ENCODE results near the gene SLC31A2.

SLC31A2 gene

GRCh38 chr9:113151696-113152630 lies 1.2 kb downstream of the SLC31A2 start:
- DNase-seq: no peak

GRCh38 chr9:113152699-113153098 lies 1.9 kb downstream of the SLC31A2 start:
- no peak for DNase-seq

- no peak for DNase-seq
These were observed 2.8 kb downstream of the SLC31A2 start for GRCh38 chr9:113153599-113153998.

- no peak for DNase-seq
These were observed 3.7 kb downstream of the SLC31A2 start for GRCh38 chr9:113154471-113154870.

- DNase-seq: no peak
These were observed 4.1 kb downstream of the SLC31A2 start for GRCh38 chr9:113154946-113155345.

GRCh38 chr9:113155911-113156588 lies 5.2 kb downstream of the SLC31A2 start:
- DNase-seq: peak; percentile 43

- no peak for DNase-seq
These were observed 6.1 kb downstream of the SLC31A2 start for GRCh38 chr9:113156880-113157279.

- no peak for DNase-seq
These were observed 7.6 kb downstream of the SLC31A2 start for GRCh38 chr9:113158446-113158845.

- DNase-seq: no peak
These were observed 9.8 kb downstream of the SLC31A2 start for GRCh38 chr9:113160571-113160970.

GRCh38 chr9:113163001-113163400 lies 12.2 kb downstream of the SLC31A2 start:
- DNase-seq: no peak

- no peak for DNase-seq
These were observed 13.9 kb downstream of the SLC31A2 start for GRCh38 chr9:113164536-113165300.

- no peak for DNase-seq
These were observed 15.2 kb downstream of the SLC31A2 start for GRCh38 chr9:113166039-113166438.

- no peak for DNase-seq
These were observed 18.0 kb downstream of the SLC31A2 start for GRCh38 chr9:113168809-113169208.

- DNase-seq: no peak
These were observed 22.5 kb downstream of the SLC31A2 start for GRCh38 chr9:113173341-113173740.

- DNase-seq: no peak
These were observed 26.0 kb downstream of the SLC31A2 start for GRCh38 chr9:113176803-113177202.

- no peak for DNase-seq
These were observed 26.4 kb downstream of the SLC31A2 start for GRCh38 chr9:113177251-113177650.

- no peak for DNase-seq
These were observed 27.3 kb downstream of the SLC31A2 start for GRCh38 chr9:113178087-113178486.

- DNase-seq: no peak
These were observed 29.0 kb downstream of the SLC31A2 start for GRCh38 chr9:113179839-113180238.

GRCh38 chr9:113181165-113181564 lies 30.4 kb downstream of the SLC31A2 start:
- DNase-seq: no peak

GRCh38 chr9:113183956-113184488 lies 33.2 kb downstream of the SLC31A2 start:
- no peak for DNase-seq

GRCh38 chr9:113184539-113184938 lies 33.7 kb downstream of the SLC31A2 start:
- no peak for DNase-seq

- DNase-seq: no peak
These were observed 34.5 kb downstream of the SLC31A2 start for GRCh38 chr9:113185271-113185670.

GRCh38 chr9:113186137-113186755 lies 35.4 kb downstream of the SLC31A2 start:
- no peak for DNase-seq
